HG02943 (cell line): ENCODE results near the gene AQP12B.

Experiments
- ATAC-seq: cut with Tn5 transposase; IDR thresholded peaks from one replicate; pipeline ENCODE4 v1.9.1; 2021; ENCODE audit warnings: mild to moderate bottlenecking, low read depth, moderate library complexity; ENCODE audit not compliant: unreplicated experiment

Gene AQP12B

DNA sequence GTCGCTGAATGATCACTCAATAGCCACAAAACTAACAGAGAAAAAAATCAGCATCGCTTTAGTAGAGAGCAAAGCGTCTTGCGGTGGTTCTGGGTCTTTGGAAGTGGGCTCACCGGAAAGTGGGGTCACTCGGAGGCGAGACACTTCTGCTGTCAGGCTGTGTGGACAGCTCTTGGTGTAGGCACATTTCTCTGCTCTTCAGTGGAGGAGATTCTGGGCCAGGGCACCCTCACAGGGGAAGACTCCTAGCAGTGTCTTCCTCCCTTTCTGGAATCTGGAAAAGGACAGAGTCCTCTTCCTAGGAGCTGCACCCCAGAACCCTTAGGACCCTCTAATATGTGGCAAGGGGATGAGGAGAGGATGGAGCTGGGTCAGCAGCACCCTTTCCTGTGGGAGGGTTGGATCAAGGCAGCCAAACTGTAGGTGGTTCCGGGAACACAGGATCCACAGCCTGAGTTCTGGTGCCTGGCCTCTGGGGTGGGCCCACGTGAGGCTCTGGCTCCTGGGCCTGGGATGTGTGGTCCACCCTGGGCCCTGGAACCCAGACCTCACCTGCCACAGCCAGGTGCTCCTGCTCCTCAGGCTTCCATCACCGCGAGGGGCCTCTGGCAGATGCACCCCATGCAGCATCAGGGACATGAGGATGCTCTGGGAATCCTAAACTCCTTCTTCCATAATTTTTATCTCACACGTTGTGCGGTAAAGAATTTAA, 32.3 kb downstream of the AQP12B start:
- ATAC-seq: no peak

DNA sequence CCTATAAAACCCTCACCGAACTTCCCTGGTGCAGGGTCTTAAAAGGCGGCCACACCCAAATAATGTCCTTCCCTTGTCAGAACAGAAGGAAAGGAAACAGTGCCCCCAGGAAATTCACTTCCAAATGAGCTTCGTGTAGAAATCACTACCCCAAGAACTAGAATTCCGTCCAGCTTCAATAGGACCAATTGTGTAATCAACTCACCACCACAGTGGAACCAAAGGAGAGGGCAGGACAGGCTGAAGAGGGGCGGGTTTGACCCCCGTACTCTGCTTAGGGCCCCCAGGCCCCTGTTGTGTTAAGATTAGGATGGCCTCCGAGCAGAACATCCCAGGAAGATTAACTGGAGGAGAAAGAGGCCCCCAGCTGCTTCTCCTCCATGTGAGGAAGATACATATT, 33.4 kb downstream of the AQP12B start:
- no peak for ATAC-seq

DNA sequence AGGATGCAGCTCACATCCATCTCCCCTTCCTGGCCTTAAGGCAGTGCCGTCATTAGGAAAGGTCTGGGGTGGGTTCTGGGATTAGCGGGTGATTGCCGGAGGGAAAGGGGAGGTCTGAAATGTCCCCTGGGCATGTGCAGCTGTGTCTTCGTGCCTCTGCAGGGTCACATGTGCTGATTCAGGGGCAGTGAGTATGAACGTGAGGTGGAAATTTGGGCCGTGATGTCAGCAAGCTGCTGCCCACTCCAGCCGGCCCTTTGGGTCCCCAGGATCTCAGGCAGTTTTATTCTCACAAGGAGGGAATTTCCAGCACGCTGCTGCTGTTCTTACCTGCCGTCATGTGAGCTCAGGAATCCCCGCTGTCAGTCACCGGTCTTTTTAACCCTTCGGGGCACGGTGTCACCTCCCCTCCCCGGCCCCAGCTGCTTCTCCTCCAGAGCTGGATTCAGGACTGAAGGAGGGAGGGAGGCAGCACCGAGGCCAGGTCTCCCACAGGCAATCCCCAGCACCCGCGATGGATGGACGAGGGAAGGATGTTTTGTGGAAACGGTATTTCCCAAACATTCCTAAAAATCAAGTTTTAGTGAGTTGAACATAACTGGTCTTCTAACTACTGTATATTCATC, 33.9 kb downstream of the AQP12B start:
- ATAC-seq: no peak

DNA sequence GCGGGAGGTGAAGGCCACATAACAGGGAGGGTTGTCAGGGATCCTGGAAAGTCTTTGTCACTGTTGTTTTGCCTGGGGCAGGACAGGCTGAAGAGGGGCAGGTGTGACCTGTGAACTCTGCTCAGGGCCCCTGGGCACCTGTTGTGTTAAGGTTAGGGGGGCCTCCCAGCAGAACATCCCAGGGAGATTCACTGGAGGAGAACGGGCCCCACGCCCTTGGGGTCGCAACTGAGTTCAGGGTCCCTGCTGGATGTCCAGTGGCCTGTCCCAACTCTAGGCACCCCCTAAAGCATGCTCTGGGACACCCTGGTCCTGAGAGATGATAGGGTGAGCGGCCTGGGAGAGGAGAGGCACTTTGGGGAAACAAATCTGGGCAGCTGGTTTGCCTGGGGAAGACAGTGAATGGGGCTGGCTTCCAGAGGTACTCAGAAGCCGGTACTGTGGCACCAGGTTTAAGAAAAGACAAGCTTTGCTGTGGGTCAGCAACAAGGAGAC, 34.5 kb downstream of the AQP12B start:
- ATAC-seq: no peak

DNA sequence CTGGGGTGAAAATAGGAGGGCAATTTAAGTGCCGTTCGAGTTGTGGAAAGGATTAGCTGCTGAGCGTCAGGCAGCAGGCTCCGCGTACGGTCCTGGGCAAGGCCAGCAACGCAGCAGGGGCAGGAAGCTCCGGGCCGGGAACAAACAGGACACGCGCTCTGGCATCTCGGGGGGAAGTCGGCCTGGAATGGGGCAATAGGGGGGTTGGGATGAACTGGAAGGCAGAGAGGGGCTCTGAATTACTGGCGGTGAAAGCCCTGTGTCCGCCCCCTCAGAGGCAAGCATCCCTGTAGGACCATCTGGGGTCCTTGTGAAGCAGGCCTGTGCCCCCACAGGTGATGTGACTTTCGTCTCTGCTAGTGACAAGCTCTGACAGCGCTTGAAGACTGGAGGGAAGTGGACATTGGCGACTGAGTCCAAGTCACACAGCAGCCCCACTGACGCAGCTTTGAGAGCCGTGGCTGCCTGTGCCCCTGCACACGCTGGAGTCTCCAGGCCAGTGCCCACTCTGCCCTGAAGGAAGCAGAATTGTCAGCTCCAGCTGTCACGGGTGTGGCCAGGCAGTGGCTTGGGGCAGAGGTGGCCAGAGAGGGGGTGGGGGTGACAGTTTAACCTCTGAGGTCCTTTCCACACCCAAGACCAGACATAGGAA, 35.1 kb downstream of the AQP12B start:
- no peak for ATAC-seq

DNA sequence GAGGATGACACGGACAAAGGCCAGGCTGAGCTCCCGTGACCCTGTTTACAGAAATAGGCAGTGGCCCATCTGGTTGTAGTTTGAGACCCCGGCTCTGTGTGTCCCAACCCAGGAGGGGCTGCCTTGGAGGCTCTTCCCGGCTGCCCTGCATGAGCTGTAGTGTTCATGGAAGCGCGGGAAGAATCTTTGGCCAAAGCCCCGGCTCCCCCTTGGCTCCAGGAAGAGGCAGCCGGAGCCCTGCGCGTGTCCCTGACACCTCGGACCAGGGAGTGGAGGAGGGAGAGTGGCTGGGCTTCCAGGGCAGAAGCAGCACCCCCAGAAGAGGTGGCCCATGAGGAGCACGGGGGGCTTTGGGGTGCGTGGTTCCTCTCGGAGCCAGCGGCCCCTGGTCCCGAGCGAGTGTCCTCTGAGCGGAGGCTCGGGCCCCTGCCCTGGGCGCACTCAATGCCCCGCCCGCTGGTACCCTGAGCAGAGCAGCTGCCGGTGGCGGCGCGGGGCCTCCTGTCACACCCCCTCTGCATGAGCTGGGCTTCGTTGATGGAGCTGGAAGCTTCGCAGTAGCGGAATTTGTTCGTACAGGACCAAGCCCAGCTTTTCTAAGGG, 35.7 kb downstream of the AQP12B start:
- ATAC-seq: no peak

GRCh38 chr2:240646176-240646899, 36.3 kb downstream of the AQP12B start:
- ATAC-seq: no peak

DNA sequence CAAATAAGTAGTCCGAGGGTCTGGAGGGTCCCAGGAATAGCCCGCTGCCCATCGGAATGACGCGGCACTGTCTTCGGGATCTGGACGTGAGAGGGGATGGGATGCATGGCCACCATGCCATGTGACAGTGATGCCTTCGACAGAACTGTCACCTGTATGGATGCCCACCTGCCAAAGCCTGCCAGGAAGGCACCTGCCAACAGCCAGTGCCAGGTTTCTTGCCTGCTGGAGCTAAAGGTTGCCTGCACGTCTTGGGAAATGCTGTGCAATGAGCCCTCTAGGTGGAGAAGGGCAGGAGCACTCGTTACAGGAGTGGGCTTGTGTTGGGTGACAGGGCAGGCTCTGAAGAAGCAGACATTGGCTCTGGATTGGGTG, 36.9 kb downstream of the AQP12B start:
- no peak for ATAC-seq

GRCh38 chr2:240645346-240645745, 37.3 kb downstream of the AQP12B start:
- no peak for ATAC-seq

- no peak for ATAC-seq
Measured at GRCh38 chr2:240644859-240645301, 37.8 kb downstream of the AQP12B start.

- no peak for ATAC-seq
Measured at GRCh38 chr2:240644171-240644651, 38.5 kb downstream of the AQP12B start.

- no peak for ATAC-seq
Measured at GRCh38 chr2:240643811-240644150, 38.9 kb downstream of the AQP12B start.

GRCh38 chr2:240643093-240643810, 39.4 kb downstream of the AQP12B start:
- no peak for ATAC-seq

DNA sequence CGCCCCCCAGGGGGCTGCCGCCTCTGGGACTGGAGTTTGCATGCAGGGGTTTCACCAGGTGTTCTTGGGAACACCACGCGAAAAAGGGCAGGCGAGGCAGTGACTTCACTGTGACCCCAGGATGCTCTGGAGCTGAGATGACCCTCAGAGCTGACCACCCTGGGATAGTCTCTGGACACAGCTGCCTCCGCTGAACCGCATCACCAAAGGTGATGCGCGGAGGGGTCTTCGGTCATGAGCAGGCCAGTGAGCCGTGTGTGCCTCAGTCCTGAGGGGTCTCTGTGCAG, 39.9 kb downstream of the AQP12B start:
- ATAC-seq: no peak

- ATAC-seq: no peak
Measured at GRCh38 chr2:240642061-240642805, 40.5 kb downstream of the AQP12B start.

- no peak for ATAC-seq
Measured at GRCh38 chr2:240640939-240641338, 41.7 kb downstream of the AQP12B start.

- no peak for ATAC-seq
Measured at GRCh38 chr2:240639566-240639965, 43.1 kb downstream of the AQP12B start.

DNA sequence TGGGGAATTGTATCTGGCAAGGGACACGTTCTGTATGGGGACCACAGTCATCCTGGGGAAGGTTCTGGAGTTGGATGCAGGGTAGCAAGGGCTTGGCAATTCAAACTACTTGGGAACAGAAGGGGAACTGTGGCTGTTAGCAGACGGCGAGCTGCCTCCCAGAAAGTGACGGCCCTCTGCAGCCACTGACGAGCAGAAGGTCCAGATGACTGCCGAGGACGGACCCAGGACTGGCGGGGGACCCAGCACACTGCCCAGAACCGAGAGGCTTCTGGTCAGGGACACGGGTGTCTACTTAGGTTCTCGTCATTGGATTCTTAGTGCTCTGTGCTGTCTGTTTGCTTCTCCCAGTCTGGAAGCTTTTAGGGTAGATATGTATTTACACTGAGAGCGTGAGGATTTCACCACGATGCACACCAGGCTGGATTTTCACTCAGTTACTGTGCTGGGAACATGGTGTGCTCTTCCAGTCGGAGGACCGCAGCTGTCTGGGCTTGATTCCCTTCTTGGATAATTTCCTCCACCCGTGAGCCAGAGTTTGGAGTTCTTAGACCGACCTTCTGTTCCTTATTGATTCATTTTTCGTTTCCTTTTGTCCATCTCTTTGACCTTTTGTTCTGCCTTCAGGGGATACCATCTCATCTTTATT, 44.0 kb downstream of the AQP12B start:
- no peak for ATAC-seq

DNA sequence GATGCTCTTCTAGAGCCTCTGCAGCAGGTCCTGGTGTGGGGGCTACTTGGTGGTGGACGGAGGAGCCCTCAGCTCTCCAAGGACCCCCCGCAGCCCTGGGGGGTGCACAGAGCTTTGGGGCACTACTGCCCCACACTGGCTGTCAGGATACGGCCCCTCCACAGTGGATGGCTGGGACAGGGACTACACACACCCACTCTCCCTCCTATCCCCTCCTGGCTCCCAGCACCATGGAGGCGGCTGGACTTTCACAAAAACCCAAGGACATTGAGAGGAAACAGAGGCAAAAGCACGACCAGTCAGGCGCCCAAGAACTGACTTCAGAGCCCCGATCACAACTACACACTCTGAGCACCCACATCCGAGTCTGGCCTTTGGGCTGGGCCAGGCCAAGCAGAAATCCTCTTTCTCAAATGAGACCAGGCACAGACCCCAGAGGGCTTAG, 44.8 kb downstream of the AQP12B start:
- no peak for ATAC-seq
